HEK293 (cell line): ENCODE measurements around the gene ROBO1.

Experiments used
- CTCF ChIA-PET: fragments of 350-600 bp; formaldehyde crosslinking; extraction: SDS; loops from one replicate; lab custom pipeline; 2021; ENCODE audit warnings: antibody characterized with exemption; lab: Yijun Ruan, JAX
- POLR2A ChIA-PET: fragments of 300-600 bp; formaldehyde crosslinking; extraction: SDS; loops from one replicate; lab custom pipeline; 2020; ENCODE audit warnings: antibody characterized with exemption, inconsistent platforms; lab: Yijun Ruan, JAX
- H3K27ac ChIP-seq: fragments of 200-500 bp; sonication (Bioruptor generic); 2 replicates; pipeline ENCODE4 v1.5.1; 2014; ENCODE audit warnings: low read depth, low read length, control low read depth, inconsistent platforms; ENCODE audit errors: extremely low read depth
- H3K36me3 ChIP-seq, 2 experiments: fragments of 200-500 bp in 1 of 2; sonication (Bioruptor generic) in 1 of 2; 1 replicate in 1 of 2; 2 replicates in 1 of 2; pipeline ENCODE4 v1.5.1; 2014 to 2017; ENCODE audit warnings: inconsistent platforms in 2 of 2, low read length in 2 of 2; ENCODE audit not compliant: control insufficient read depth in 2 of 2, insufficient read depth in 1 of 2
- H3K4me1 ChIP-seq: fragments of 200-500 bp; sonication (Bioruptor generic); 2 replicates; pipeline ENCODE4 v1.5.1; 2014; ENCODE audit warnings: mild to moderate bottlenecking, low read length, inconsistent platforms; ENCODE audit not compliant: control insufficient read depth, insufficient read depth
- H3K4me3 ChIP-seq: 2 replicates; pipeline ENCODE4 v1.5.1; 2011; ENCODE audit warnings: low read depth, mild to moderate bottlenecking, control low read depth, low read length, moderate library complexity
- H3K9me3 ChIP-seq: fragments of 200-500 bp; sonication (Bioruptor generic); 2 replicates; pipeline ENCODE4 v1.5.1; 2014; ENCODE audit warnings: low read depth, low read length, inconsistent platforms; ENCODE audit not compliant: control insufficient read depth, insufficient read depth
- IKZF3 ChIP-seq: fragments of 450-650 bp; IDR thresholded peaks from 2 replicates; pipeline ENCODE4 v1.5.0; 2018; ENCODE audit warnings: missing biosample characterization, mild to moderate bottlenecking, missing genetic modification characterization, moderate library complexity
- KLF16 ChIP-seq: fragments of 450-650 bp; formaldehyde crosslinking; IDR thresholded peaks from 2 replicates; pipeline ENCODE4 v1.5.1; 2017; ENCODE audit warnings: missing biosample characterization, missing genetic modification characterization
- KLF7 ChIP-seq: fragments of 450-650 bp; formaldehyde crosslinking; IDR thresholded peaks from 2 replicates; pipeline ENCODE4 v1.5.1; 2016; ENCODE audit warnings: missing biosample characterization, missing genetic modification characterization, borderline replicate concordance
- SP7 ChIP-seq: fragments of 450-650 bp; formaldehyde crosslinking; IDR thresholded peaks from 2 replicates; pipeline ENCODE4 v1.5.1; 2016; ENCODE audit warnings: missing biosample characterization, missing genetic modification characterization
- ZNF112 ChIP-seq: fragments of 450-650 bp; formaldehyde crosslinking; IDR thresholded peaks from 2 replicates; pipeline ENCODE4 v1.5.0; 2017; ENCODE audit warnings: missing biosample characterization, missing genetic modification characterization
- ZNF138 ChIP-seq: fragments of 450-650 bp; formaldehyde crosslinking; IDR thresholded peaks from 2 replicates; pipeline ENCODE4 v1.5.1; 2016; ENCODE audit warnings: missing biosample characterization, missing genetic modification characterization, borderline replicate concordance
- ZNF175 ChIP-seq: fragments of 450-650 bp; formaldehyde crosslinking; IDR thresholded peaks from 2 replicates; pipeline ENCODE4 v1.5.1; 2016; ENCODE audit warnings: missing biosample characterization, missing genetic modification characterization
- ZNF2 ChIP-seq: fragments of 450-650 bp; formaldehyde crosslinking; IDR thresholded peaks from 2 replicates; pipeline ENCODE4 v1.5.1; 2016; ENCODE audit warnings: missing biosample characterization, missing genetic modification characterization
- ZNF211 ChIP-seq: fragments of 450-650 bp; formaldehyde crosslinking; IDR thresholded peaks from 2 replicates; pipeline ENCODE4 v1.5.1; 2016; ENCODE audit warnings: low read depth, missing biosample characterization, missing genetic modification characterization
- ZNF24 ChIP-seq: fragments of 450-650 bp; formaldehyde crosslinking; IDR thresholded peaks from 2 replicates; pipeline ENCODE4 v1.5.1; 2016; ENCODE audit warnings: missing biosample characterization, missing genetic modification characterization
- ZNF311 ChIP-seq: fragments of 450-650 bp; formaldehyde crosslinking; IDR thresholded peaks from 2 replicates; pipeline ENCODE4 v1.5.1; 2017; ENCODE audit warnings: missing biosample characterization, missing genetic modification characterization, borderline replicate concordance
- ZNF341 ChIP-seq: fragments of 450-650 bp; formaldehyde crosslinking; IDR thresholded peaks from 2 replicates; pipeline ENCODE4; 2016; ENCODE audit warnings: low read depth, missing biosample characterization, missing genetic modification characterization
- ZNF350 ChIP-seq: fragments of 450-650 bp; formaldehyde crosslinking; IDR thresholded peaks from 2 replicates; pipeline ENCODE4 v1.5.0; 2017; ENCODE audit warnings: missing biosample characterization, mild to moderate bottlenecking, missing genetic modification characterization
- ZNF354C ChIP-seq: fragments of 450-650 bp; formaldehyde crosslinking; IDR thresholded peaks from 2 replicates; pipeline ENCODE4 v1.5.1; 2016; ENCODE audit warnings: missing biosample characterization, missing genetic modification characterization, low read depth, borderline replicate concordance
- ZNF366 ChIP-seq: fragments of 450-650 bp; formaldehyde crosslinking; conservative IDR thresholded peaks from 2 replicates; pipeline ENCODE4 v1.5.1; 2016; ENCODE audit warnings: missing biosample characterization, missing genetic modification characterization
- ZNF391 ChIP-seq: fragments of 450-650 bp; formaldehyde crosslinking; IDR thresholded peaks from 2 replicates; pipeline ENCODE4 v1.5.1; 2016; ENCODE audit warnings: low read depth, missing biosample characterization, missing genetic modification characterization, borderline replicate concordance
- ZNF510 ChIP-seq: fragments of 450-650 bp; formaldehyde crosslinking; IDR thresholded peaks from 2 replicates; pipeline ENCODE4 v1.5.1; 2018; ENCODE audit warnings: mild to moderate bottlenecking, missing genetic modification characterization, missing biosample characterization; ENCODE audit not compliant: insufficient replicate concordance
- ZNF530 ChIP-seq: fragments of 450-650 bp; formaldehyde crosslinking; IDR thresholded peaks from 2 replicates; pipeline ENCODE4 v1.5.1; 2016; ENCODE audit warnings: low read depth, missing biosample characterization, missing genetic modification characterization
- ZNF596 ChIP-seq: fragments of 450-650 bp; IDR thresholded peaks from 2 replicates; pipeline ENCODE4 v1.5.0; 2018; ENCODE audit warnings: missing biosample characterization, mild to moderate bottlenecking, missing genetic modification characterization, moderate library complexity
- ZSCAN23 ChIP-seq: fragments of 450-650 bp; formaldehyde crosslinking; IDR thresholded peaks from 2 replicates; pipeline ENCODE4 v1.5.1; 2016; ENCODE audit warnings: missing biosample characterization, missing genetic modification characterization
- TF ChIP-seq, protein P1 (sequence below): fragments of 450-650 bp; formaldehyde crosslinking; IDR thresholded peaks from 2 replicates; pipeline ENCODE4 v1.5.1; 2016; ENCODE audit warnings: missing biosample characterization, missing genetic modification characterization, borderline replicate concordance
- TF ChIP-seq, protein P2 (sequence below): fragments of 450-650 bp; formaldehyde crosslinking; conservative IDR thresholded peaks from 2 replicates; pipeline ENCODE4 v1.5.1; 2016; ENCODE audit warnings: low read depth, missing biosample characterization, missing genetic modification characterization

ROBO1 gene

DNA sequence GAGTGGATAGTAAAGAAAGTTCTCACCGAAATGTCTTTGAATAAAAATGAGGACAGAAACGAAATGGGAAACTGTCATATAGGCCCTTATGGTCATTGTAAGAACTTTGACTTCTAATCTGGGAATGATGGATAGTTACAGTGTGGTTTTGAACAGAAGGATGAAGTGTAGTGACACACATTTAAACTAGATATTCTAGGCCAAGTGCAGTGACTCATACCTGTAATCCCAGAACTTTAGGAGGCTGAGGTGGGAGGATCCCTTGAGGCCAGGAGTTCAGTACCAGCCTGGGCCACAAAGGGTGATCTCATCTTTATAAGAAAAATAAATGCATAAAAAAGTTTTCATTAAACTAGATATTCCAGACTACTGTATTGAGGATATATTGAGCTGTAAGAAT lies 452.8 kb downstream of the ROBO1 start:
- ChIA-PET CTCF (no interaction called here), POLR2A (no interaction called here)
- H3K4me3 ChIP-seq = no peak overlapping the region
- H3K4me1 ChIP-seq = no peaks in the 10 kb centered on the region
- no peak overlapping the region for H3K27ac ChIP-seq
- no peaks in the 10 kb centered on the region for H3K36me3 ChIP-seq
- no peaks in the 10 kb centered on the region for H3K9me3 ChIP-seq
- TF ChIP-seq ZNF175 = no peak

DNA sequence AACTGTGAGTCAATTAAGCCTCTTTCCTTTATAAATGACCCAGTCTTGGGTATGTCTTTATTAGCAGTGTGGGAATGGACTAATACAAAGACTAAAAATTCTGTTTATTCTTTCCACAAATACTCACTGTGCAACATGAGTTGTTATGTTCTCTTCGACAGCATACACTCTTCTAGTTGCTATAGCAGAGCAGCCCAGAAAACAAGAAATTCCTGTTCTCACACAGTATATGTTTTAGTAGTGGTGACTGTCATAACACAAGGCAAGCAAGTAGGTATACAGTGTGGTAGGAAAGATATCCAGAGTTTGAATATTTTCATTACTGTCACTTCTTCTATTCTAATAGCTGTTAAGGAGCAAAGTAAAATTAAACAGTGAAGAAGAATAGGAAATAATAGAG lies 453.3 kb downstream of the ROBO1 start:
- no peak overlapping the region for H3K27ac ChIP-seq
- no peaks in the 10 kb centered on the region for H3K9me3 ChIP-seq
- no peaks in the 10 kb centered on the region for H3K36me3 ChIP-seq
- POLR2A ChIA-PET = no interaction called here
- CTCF ChIA-PET = no interaction called here
- H3K4me3 ChIP-seq = no peak overlapping the region
- TF ChIP-seq KLF7 (tag by site-specific recombination) (no peak), ZNF596 (tag by site-specific recombination) (no peak), SP7 (tag by site-specific recombination) (no peak), ZNF138 (tag by site-specific recombination) (no peak), ZNF350 (tag by site-specific recombination) (no peak), ZSCAN23 (tag by site-specific recombination) (no peak), ZNF24 (tag by site-specific recombination) (no peak), ZNF354C (tag by site-specific recombination) (no peak), ZNF391 (no peak), ZNF510 (tag by site-specific recombination) (no peak), ZNF366 (tag by site-specific recombination) (no peak), ZNF530 (tag by site-specific recombination) (no peak)
- no peaks in the 10 kb centered on the region for H3K4me1 ChIP-seq

DNA sequence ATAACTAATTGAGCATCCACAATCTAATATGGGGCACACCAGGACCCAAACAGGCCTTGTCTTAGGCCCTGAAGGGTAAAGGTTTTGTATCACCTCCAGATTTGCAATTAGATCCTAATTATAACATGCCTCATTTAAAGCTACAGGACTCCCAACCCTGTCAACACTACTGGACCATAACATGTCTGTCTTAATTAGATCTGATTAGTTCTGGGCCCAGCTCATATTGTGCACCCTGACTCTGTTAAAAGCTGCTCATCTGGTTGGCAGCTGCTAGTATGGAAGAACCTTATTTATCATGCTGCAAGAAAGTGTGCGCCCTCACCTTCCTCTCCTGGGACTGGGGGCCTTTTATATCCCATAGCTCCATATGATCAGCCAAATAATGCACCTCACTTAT lies 457.8 kb downstream of the ROBO1 start:
- Histone ChIP-seq H3K9me3 (no peaks in the 10 kb centered on the region), H3K4me1 (no peaks in the 10 kb centered on the region), H3K36me3 (no peaks in the 10 kb centered on the region), H3K27ac (no peak overlapping the region), H3K4me3 (no peak overlapping the region)
- ChIA-PET CTCF (interaction anchor here (0.7 kb wide), 1 partner anchor 1515 kb away, joined by 3 read pairs; no protein-coding TSS in a partner anchor), POLR2A (no interaction called here)
- TF ChIP-seq, protein P1, sequence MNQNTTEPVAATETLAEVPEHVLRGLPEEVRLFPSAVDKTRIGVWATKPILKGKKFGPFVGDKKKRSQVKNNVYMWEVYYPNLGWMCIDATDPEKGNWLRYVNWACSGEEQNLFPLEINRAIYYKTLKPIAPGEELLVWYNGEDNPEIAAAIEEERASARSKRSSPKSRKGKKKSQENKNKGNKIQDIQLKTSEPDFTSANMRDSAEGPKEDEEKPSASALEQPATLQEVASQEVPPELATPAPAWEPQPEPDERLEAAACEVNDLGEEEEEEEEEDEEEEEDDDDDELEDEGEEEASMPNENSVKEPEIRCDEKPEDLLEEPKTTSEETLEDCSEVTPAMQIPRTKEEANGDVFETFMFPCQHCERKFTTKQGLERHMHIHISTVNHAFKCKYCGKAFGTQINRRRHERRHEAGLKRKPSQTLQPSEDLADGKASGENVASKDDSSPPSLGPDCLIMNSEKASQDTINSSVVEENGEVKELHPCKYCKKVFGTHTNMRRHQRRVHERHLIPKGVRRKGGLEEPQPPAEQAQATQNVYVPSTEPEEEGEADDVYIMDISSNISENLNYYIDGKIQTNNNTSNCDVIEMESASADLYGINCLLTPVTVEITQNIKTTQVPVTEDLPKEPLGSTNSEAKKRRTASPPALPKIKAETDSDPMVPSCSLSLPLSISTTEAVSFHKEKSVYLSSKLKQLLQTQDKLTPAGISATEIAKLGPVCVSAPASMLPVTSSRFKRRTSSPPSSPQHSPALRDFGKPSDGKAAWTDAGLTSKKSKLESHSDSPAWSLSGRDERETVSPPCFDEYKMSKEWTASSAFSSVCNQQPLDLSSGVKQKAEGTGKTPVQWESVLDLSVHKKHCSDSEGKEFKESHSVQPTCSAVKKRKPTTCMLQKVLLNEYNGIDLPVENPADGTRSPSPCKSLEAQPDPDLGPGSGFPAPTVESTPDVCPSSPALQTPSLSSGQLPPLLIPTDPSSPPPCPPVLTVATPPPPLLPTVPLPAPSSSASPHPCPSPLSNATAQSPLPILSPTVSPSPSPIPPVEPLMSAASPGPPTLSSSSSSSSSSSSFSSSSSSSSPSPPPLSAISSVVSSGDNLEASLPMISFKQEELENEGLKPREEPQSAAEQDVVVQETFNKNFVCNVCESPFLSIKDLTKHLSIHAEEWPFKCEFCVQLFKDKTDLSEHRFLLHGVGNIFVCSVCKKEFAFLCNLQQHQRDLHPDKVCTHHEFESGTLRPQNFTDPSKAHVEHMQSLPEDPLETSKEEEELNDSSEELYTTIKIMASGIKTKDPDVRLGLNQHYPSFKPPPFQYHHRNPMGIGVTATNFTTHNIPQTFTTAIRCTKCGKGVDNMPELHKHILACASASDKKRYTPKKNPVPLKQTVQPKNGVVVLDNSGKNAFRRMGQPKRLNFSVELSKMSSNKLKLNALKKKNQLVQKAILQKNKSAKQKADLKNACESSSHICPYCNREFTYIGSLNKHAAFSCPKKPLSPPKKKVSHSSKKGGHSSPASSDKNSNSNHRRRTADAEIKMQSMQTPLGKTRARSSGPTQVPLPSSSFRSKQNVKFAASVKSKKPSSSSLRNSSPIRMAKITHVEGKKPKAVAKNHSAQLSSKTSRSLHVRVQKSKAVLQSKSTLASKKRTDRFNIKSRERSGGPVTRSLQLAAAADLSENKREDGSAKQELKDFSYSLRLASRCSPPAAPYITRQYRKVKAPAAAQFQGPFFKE (tag by site-specific recombination) = no peak
- TF ChIP-seq IKZF3 (tag by site-specific recombination) = no peak
- no peak for TF ChIP-seq ZNF341 (tag by site-specific recombination)
- TF ChIP-seq ZNF311 (tag by site-specific recombination) = no peak
- no peak for TF ChIP-seq KLF16
- TF ChIP-seq ZNF112 (tag by site-specific recombination) = no peak
- no peak for TF ChIP-seq ZNF2 (tag by site-specific recombination)
- TF ChIP-seq, protein P2, sequence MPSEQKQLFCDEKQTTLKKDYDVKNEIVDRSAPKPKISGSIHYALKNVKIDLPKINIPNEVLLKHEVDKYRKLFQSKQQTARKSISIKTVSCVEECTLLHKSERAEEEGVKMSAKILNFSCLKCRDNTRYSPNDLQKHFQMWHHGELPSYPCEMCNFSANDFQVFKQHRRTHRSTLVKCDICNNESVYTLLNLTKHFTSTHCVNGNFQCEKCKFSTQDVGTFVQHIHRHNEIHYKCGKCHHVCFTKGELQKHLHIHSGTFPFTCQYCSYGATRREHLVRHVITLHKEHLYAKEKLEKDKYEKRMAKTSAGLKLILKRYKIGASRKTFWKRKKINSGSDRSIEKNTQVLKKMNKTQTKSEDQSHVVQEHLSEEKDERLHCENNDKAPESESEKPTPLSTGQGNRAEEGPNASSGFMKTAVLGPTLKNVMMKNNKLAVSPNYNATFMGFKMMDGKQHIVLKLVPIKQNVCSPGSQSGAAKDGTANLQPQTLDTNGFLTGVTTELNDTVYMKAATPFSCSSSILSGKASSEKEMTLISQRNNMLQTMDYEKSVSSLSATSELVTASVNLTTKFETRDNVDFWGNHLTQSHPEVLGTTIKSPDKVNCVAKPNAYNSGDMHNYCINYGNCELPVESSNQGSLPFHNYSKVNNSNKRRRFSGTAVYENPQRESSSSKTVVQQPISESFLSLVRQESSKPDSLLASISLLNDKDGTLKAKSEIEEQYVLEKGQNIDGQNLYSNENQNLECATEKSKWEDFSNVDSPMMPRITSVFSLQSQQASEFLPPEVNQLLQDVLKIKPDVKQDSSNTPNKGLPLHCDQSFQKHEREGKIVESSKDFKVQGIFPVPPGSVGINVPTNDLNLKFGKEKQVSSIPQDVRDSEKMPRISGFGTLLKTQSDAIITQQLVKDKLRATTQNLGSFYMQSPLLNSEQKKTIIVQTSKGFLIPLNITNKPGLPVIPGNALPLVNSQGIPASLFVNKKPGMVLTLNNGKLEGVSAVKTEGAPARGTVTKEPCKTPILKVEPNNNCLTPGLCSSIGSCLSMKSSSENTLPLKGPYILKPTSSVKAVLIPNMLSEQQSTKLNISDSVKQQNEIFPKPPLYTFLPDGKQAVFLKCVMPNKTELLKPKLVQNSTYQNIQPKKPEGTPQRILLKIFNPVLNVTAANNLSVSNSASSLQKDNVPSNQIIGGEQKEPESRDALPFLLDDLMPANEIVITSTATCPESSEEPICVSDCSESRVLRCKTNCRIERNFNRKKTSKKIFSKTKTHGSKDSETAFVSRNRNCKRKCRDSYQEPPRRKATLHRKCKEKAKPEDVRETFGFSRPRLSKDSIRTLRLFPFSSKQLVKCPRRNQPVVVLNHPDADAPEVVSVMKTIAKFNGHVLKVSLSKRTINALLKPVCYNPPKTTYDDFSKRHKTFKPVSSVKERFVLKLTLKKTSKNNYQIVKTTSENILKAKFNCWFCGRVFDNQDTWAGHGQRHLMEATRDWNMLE (tag by site-specific recombination) = no peak
- TF ChIP-seq ZNF211 (tag by site-specific recombination) = no peak
